ENCODE results near the gene PIM1.

PIM1 gene

GRCh38 chr6:37210313-37210968 lies 40.5 kb downstream of the PIM1 start:
- peak overlapping the region; percentile 65 for H3K27ac Mint-ChIP-seq
- no peaks in the 10 kb centered on the region for H3K9me3 Mint-ChIP-seq
- DNase-seq (ENCODE audit: low spot score in 2 of 2) = peak; percentile 81 to 90
- no peak overlapping the region for H3K4me3 Mint-ChIP-seq
- peak; percentile 76 for ATAC-seq
- no peaks in the 10 kb centered on the region for H3K36me3 Mint-ChIP-seq
- H3K4me1 Mint-ChIP-seq = peaks cover 46% of the 10 kb centered on the region

- H3K27ac Mint-ChIP-seq = no peak overlapping the region
- ATAC-seq = no peak
These were observed 42.3 kb downstream of the PIM1 start for GRCh38 chr6:37212268-37212667.

GRCh38 chr6:37218061-37218460 lies 48.1 kb downstream of the PIM1 start:
- no peaks in the 10 kb centered on the region for H3K36me3 Mint-ChIP-seq
- ATAC-seq (no peak), DNase-seq (ENCODE audit: low spot score in 2 of 2) (no peak)
- H3K9me3 Mint-ChIP-seq = no peaks in the 10 kb centered on the region
- no peak overlapping the region for H3K4me3 Mint-ChIP-seq
- H3K27ac Mint-ChIP-seq = no peak overlapping the region
- H3K4me1 Mint-ChIP-seq = peaks cover 11% of the 10 kb centered on the region

More at GRCh38 chr6:37212268-37212667, 42.3 kb downstream of the PIM1 start:
- no peak overlapping the region for H3K4me3 Mint-ChIP-seq
- peaks cover 28% of the 10 kb centered on the region for H3K4me1 Mint-ChIP-seq
- no peaks in the 10 kb centered on the region for H3K9me3 Mint-ChIP-seq
- DNase-seq (ENCODE audit: low spot score in 2 of 2) = no peak
- H3K36me3 Mint-ChIP-seq = no peaks in the 10 kb centered on the region

GRCh38 chr6:37218511-37218910 lies 48.6 kb downstream of the PIM1 start:
- Mint-ChIP-seq H3K4me3 (no peak overlapping the region), H3K4me1 (peaks cover 12% of the 10 kb centered on the region), H3K9me3 (no peaks in the 10 kb centered on the region), H3K27ac (no peak overlapping the region), H3K36me3 (no peaks in the 10 kb centered on the region)
- DNase-seq (ENCODE audit: low spot score in 2 of 2) (no peak), ATAC-seq (no peak)

- DNase-seq (ENCODE audit: low spot score in 2 of 2) = no peak
- Mint-ChIP-seq H3K27ac (no peak overlapping the region), H3K4me1 (peaks cover 12% of the 10 kb centered on the region), H3K4me3 (peak overlapping the region; percentile 68), H3K36me3 (no peaks in the 10 kb centered on the region), H3K9me3 (no peaks in the 10 kb centered on the region)
- ATAC-seq = no peak
These were observed 51.7 kb downstream of the PIM1 start for GRCh38 chr6:37221585-37222124.

- peak; percentile 98 for ATAC-seq
- Mint-ChIP-seq H3K36me3 (no peaks in the 10 kb centered on the region), H3K27ac (no peak overlapping the region), H3K4me1 (peaks cover 12% of the 10 kb centered on the region), H3K9me3 (no peaks in the 10 kb centered on the region), H3K4me3 (peak overlapping the region; percentile 68)
- DNase-seq (ENCODE audit: low spot score in 2 of 2) = peak; percentile 56 to 86
These were observed 52.4 kb downstream of the PIM1 start for GRCh38 chr6:37222125-37222967.

GRCh38 chr6:37222992-37223391 lies 53.0 kb downstream of the PIM1 start:
- no peaks in the 10 kb centered on the region for H3K36me3 Mint-ChIP-seq
- peaks cover 12% of the 10 kb centered on the region for H3K4me1 Mint-ChIP-seq
- H3K9me3 Mint-ChIP-seq = no peaks in the 10 kb centered on the region
- no peak for DNase-seq (ENCODE audit: low spot score in 2 of 2)
- peak overlapping the region; percentile 68 for H3K4me3 Mint-ChIP-seq
- H3K27ac Mint-ChIP-seq = no peak overlapping the region
- ATAC-seq = no peak

Data from stimulated activated effector memory CD8-positive, alpha-beta T cell treated with anti-CD3 and anti-CD28 coated beads, Interleukin-12 subunit alpha, Interleukin-12 subunit beta, amount 100 ng/mL, for 72 hours (primary cell).